ENCODE data around the gene SLC19A2.

- TF ChIP-seq MAX (IDR thresholded peaks at IDR 0.05; ENCODE audit: insufficient read depth, insufficient read length) (no peak), FOS (IDR thresholded peaks at IDR 0.05; ENCODE audit: borderline replicate concordance, insufficient read depth, low read length) (no peak), EZH2 (IDR thresholded peaks at IDR 0.05; ENCODE audit: borderline replicate concordance, low read depth, low read length, severe bottlenecking) (no peak), POLR2AphosphoS5 (IDR thresholded peaks at IDR 0.05; ENCODE audit: insufficient read depth, low read depth, low read length) (no peak)
Measured at GRCh38 chr1:169508432-169509338, 22.9 kb upstream of the SLC19A2 start.

Measured in endothelial cell of umbilical vein (primary cell).